22Rv1 (cell line): Measurements from ENCODE around the gene SERINC3.

Experiments used
- H3K27ac ChIP-seq: fragments of 450-650 bp; 2 replicates; pipeline ENCODE4 v1.5.1; 2017
- ZFX ChIP-seq: fragments of 450-650 bp; IDR thresholded peaks from 2 replicates; pipeline ENCODE4 v1.6.1; 2017; ENCODE audit warnings: antibody characterized with exemption, borderline replicate concordance
- TF ChIP-seq, protein P1 (sequence below): fragments of 450-650 bp; IDR thresholded peaks from 2 replicates; pipeline ENCODE4 v1.5.1; 2017; ENCODE audit warnings: mild to moderate bottlenecking

The SERINC3 gene

DNA sequence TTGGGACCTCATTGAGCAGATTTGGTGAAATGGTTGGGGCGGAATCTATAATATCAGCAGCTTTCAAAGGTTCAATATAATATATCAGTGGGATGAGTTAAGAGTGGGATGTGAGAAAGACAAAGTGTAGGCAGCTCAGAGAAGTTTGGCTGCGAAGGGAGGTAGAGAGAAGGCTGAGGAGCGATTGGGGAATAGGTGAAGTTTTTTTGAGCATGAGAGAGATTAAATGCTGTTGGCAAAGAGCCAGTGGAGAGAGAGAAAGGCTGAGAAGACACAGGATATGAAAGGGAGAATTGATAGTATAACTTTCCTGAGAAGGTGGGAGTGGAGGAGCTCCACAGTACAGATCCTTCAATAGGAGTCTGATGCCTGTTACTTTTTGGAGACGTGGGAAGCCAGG lies 12.1 kb upstream of the SERINC3 start:
- H3K27ac ChIP-seq: no peak overlapping the region
- TF ChIP-seq, protein P1, sequence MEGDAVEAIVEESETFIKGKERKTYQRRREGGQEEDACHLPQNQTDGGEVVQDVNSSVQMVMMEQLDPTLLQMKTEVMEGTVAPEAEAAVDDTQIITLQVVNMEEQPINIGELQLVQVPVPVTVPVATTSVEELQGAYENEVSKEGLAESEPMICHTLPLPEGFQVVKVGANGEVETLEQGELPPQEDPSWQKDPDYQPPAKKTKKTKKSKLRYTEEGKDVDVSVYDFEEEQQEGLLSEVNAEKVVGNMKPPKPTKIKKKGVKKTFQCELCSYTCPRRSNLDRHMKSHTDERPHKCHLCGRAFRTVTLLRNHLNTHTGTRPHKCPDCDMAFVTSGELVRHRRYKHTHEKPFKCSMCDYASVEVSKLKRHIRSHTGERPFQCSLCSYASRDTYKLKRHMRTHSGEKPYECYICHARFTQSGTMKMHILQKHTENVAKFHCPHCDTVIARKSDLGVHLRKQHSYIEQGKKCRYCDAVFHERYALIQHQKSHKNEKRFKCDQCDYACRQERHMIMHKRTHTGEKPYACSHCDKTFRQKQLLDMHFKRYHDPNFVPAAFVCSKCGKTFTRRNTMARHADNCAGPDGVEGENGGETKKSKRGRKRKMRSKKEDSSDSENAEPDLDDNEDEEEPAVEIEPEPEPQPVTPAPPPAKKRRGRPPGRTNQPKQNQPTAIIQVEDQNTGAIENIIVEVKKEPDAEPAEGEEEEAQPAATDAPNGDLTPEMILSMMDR: no peak
- no peak for TF ChIP-seq ZFX

DNA sequence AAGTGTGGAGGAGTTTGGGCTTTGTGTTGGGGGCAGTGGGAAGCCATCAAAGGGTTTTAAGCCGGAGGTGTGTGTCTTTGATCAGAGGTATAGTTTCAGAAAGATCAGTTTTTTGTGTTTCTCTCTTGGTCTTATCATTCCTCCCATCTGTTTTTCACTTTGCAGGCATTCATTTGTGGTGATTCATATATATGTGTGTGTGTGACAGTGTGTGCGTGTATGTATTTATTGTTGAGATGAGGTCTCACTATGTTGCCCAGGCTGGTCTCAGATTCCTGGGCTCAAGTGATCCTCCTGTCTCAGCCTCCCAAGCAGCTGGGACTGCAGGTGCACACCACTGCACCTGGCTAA lies 11.1 kb upstream of the SERINC3 start:
- no peak overlapping the region for H3K27ac ChIP-seq
- TF ChIP-seq, protein P1: no peak
- no peak for TF ChIP-seq ZFX

DNA sequence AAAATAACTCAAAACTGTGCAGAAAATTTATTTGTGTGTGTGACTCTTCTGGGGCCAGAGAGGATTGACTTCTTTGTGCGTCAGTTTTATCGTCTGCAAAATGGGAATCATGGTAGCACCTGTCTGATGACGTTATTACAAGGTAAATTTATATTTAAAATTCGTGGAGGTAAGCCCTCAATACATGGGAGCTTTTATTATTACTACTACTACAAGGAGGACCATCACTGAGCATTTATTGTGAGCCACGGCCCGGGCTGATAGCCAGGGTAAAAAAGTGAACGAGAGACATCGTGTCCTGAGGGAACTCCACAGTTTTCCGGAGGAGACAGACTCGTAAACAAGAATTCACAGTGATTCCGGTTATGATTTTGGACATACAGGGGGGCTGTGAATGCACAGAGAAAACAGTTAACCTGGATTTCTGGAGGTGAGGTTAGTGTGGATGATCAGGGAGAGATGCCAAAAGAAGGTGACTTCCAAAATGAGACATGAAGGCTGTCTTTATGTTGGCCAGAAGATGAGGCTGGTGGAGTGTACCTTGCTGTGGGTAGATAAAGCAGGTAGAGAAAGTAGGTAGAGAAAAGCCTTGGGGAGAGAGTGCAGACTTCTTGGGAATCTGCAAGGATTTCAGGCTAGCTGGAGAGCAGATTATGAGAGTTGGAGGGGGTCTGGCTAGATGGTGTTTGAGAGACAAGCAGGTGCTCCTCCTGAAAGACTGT lies 10.6 kb upstream of the SERINC3 start:
- H3K27ac ChIP-seq: peak overlapping the region; percentile 32; the same call in 1 of the 2 replicates
- TF ChIP-seq, protein P1: no peak
- TF ChIP-seq ZFX: no peak

DNA sequence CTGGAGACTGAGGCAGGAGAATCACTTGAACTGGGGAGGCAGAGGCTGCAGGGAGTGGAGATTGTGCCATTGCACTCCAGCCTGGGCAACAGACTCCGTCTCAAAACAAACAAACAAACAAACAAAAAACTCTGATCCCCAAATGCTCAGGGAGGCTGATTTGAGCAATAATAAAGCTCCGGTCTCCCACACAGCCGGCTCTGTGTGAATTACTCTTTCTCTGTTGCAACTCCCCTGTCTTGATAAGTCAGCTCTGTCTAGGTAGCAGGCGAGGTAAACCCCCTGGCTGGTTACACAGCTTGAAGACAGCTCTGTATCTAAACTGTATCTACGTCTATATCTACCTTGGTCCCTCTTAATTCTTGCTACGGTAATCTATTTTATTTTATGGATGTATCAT lies 6.4 kb upstream of the SERINC3 start:
- TF ChIP-seq, protein P1: no peak
- TF ChIP-seq ZFX: no peak
- H3K27ac ChIP-seq: no peak overlapping the region

DNA sequence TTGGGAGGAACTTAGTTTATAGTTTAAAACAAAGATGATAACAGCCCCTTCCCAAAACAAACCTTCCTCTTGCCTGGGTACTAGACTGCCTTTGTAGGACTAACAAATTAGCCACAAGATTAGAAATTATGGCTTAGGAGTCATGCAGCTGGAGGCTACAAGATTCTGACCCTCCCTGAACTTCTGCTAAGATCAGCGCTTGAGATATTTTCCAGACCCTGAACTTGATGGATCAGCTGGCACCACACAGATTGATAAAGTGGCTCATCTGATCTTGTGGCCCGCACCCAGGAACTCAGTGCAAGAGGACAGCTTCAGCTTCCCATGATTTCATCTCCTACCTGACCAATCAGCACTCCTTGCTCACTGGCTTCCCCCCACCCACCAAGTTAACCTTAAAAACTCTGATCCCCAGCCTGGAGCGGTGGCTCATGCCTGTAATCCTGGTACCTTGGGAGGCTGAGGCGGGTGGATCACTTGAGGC lies 5.9 kb upstream of the SERINC3 start:
- no peak for TF ChIP-seq ZFX
- TF ChIP-seq, protein P1: no peak

DNA sequence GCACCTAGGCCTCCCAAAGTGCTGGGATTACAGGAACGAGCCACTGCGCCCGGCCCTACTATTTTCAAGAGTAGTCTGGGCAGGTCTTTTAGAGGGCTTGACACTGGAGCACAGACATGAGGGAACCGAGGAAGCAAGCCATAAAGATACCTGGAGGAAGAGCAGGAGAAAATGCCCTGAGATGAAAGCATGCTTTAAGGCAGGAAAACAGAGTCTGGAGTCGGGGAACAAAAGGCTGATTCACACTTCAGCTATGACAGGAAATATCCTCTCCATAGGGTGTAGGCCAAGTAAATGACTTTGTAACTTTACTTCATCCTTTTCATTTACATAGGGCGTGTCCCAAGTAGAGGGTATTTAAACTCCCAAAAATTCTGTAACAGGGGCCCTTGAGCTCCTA lies 4.3 kb upstream of the SERINC3 start:
- TF ChIP-seq, protein P1: no peak
- TF ChIP-seq ZFX: no peak
- no peak overlapping the region for H3K27ac ChIP-seq

More for the DNA sequence above, 5.9 kb upstream of the SERINC3 start:
- no peak overlapping the region for H3K27ac ChIP-seq

DNA sequence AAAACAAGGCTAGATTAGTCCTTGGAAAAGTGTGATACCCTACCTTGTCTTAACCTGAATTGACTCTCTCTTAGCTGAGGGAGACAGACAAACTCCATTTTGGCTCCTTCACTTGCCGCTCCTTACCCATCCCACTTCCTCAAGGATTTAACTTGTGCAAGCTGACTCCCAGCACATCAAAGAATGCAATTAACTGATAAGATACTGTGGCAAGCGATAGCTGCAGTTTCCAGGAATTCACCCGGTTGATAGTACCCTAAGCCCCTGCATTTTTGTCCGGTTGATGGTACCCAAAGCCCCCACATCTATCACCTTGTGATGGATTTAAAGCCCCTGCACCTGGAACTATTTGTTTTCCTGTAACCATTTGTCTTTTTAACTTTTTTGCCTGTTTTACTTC lies 1.9 kb upstream of the SERINC3 start:
- no peak overlapping the region for H3K27ac ChIP-seq
- TF ChIP-seq, protein P1: no peak
- TF ChIP-seq ZFX: no peak
